Hypothalamus (tissue), 51 donors: ENCODE data around the gene ALAS1.
A peak's percentile ranks its signal among the peaks of the same experiment; 100 is the strongest.

ENCODE experiments used
- DNase-seq, 51 donors: peaks; one replicate each; lab custom pipeline; 2025; lab: John Stamatoyannopoulos, UW

The ALAS1 gene

DNA sequence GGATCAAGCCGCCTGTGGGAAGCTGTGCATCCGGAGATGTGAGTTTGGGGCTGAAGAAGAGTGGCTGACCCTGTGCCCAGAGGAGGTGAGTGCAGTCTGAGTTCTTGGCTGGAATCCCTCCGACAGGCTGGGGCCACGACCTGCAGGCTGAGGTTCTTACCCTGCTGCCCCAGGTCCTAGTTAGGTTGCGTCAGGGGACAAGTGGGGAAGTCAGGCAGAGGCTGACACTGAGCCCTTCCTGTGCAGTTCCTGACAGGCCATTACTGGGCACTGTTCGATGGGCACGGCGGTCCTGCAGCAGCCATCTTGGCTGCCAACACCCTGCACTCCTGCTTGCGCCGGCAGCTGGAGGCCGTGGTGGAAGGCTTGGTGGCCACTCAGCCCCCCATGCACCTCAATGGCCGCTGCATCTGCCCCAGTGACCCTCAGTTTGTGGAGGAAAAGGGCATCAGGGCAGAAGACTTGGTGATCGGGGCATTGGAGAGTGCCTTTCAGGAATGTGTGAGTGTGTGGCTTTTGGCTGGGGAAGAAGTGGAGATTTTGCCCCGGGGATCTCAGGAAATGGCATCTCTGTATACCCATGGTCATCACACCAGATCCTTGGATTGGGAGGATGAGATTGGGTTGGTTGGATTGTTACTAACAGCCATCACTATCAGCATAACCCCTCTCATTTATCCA is 48.9 kb downstream of the ALAS1 start:
- DNase-seq = no peak

- DNase-seq = no peak
Measured at GRCh38 chr3:52247409-52248164, 49.6 kb downstream of the ALAS1 start.

- DNase-seq = no peak
Measured at GRCh38 chr3:52248165-52248541, 50.2 kb downstream of the ALAS1 start.

DNA sequence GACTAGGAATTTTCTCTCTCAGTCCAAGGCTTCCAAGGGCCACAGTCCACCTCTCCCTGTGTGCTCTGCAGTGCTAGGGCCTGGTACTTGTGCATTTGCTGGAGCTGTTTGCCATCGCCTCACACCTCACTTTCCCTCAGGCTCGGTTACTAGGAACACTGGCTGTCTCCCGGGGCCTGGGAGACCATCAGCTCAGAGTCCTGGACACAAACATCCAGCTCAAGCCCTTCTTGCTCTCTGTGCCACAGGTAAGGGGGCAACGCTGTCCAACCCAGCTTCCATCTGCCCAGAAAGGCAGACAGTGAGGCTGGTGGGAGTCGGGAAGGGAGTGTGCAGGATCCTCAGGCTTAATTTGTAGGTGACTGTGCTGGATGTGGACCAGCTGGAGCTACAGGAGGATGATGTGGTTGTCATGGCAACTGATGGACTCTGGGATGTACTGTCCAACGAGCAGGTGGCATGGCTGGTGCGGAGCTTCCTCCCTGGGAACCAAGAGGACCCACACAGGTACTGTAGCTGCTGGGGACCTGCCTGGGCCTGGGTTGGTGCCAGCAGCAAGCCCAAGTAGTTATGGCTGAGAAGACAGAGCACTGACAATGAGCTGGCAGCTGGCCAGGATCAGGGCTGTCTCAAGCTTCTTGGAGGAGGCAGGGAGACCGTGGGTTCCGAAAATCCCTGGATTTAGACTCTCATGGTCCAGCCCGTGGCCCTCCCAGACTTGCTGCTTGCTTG is 51.0 kb downstream of the ALAS1 start:
- DNase-seq = peak in 8 of 51 donors; percentile 15 to 64 (median 32)

GRCh38 chr3:52249683-52250082 is 51.7 kb downstream of the ALAS1 start:
- no peak for DNase-seq

- DNase-seq = no peak
Measured at GRCh38 chr3:52250122-52250521, 52.2 kb downstream of the ALAS1 start.

DNA sequence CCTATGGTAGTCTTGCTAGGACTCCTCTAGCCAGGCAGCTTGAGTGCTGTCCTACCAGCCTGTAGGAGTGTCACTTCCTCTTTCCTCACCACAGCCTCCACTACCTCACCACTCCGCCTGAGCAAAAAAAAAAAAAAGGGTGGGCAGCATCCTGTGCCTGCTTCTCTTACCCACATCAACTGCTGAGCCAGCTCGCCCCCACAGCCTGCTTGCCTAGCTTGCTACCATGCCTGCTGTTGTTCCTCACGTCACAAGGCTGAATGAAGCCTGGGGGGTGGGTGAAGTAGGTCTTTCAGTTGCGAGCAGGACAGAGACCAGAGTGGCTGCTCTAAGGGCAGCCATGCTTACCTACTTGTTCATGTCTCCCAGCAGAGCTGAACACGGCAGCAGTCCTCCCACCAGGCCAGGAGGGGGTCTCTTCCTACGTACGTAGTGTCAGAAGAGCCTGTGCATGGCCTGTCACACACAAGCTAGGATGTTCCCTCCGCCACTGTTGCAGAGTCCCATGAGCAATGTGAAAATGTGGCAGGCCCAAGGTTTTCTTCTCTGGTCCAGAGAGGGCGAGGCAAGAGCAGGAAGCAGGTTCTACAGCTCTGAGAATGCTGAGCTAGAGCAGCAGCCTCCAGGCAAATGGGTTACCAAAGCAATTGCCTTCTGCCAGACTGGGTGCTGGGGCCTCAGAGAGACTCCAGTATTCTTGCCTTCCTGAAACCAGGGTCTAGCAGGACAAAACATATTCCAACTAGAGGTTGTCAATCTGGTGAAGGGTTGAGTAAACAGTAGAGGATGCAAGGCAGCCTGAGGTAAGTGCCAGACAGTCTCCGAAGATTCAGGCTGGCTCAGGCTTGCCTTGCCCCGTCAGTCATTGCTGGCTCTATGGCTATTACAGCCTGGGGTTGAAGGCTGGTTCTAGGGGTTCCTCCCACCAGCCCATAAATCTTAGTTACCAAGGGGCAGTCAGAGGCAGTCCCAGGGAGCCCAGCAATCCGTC is 55.6 kb downstream of the ALAS1 start:
- DNase-seq = peak in 10 of 51 donors; percentile 12 to 83 (median 42)

DNA sequence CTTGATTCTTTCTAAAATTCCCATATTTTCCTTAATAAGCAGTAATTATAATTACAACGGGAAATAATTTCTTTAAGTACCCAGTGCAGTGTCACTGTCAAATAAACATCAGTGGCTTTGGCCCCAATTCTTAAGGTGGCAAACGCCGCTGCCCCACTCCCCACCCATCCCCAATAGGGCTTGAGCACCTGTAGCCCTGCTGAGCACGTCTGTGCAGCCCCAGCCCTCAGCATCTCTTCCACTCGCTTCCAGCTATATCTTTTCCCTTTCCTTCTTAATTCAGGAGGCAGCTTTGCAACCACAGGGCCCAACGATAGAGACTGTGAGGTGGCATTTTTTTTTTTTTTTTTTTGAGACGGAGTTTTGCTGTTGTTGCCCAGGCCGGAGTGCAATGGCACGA is 56.6 kb downstream of the ALAS1 start:
- no peak for DNase-seq

DNA sequence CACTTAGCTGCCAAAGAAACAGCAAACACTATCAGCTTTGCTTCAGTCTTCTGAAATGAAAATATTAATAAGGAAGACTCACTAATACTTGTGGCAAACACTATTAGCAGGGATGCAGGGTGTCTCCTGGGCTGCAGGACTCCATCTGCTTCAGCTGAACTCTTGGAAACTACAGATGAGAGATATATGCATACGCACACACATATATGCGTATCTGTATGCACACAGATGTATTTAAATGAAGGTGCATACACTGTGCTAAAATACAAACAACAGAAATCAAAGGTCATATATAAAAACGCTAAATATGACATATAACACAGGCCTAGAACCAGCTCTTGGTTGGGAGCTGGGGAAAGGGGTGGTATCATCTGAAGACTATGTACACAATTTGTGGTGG is 58.2 kb downstream of the ALAS1 start:
- no peak for DNase-seq

DNA sequence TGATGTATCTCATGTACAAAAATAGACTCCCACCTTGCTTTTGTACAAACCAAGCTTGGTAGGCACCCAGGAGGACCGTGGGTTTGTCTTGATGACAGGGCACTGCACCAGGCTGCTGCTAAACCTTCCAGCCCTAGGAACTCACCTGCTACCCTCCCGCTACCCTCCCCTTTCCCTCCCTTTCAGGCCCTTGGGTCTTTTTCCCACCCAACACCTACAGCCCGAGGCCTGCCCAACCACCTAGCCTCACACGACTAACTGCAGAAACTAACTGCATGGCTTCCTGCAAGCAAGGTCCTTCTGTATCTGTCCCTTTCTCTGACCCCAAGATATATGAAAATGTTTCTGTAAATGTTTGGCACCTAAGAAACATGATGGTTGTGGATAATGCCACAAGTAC is 58.7 kb downstream of the ALAS1 start:
- no peak for DNase-seq

DNA sequence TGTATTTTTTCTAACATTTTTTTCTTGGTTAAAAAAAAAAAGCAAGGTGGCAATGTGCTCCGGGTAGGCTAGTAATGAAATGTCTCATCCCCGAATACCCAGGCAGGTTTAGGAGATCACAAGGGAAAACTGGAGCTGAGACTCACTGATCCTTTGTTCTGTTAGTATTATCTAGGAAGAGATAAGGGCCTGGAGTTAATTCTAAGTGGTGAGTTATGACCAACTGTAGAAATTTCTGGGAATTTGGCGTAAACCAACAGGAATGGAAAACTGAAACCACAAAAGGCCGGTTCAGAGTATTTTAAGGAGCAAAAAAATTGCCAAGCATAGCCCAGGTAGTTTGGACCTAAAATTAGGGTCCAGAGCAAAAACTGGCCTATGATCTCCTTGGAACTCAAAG is 60.0 kb downstream of the ALAS1 start:
- DNase-seq = no peak

GRCh38 chr3:52259035-52259434 is 61.1 kb downstream of the ALAS1 start:
- DNase-seq = no peak

DNA sequence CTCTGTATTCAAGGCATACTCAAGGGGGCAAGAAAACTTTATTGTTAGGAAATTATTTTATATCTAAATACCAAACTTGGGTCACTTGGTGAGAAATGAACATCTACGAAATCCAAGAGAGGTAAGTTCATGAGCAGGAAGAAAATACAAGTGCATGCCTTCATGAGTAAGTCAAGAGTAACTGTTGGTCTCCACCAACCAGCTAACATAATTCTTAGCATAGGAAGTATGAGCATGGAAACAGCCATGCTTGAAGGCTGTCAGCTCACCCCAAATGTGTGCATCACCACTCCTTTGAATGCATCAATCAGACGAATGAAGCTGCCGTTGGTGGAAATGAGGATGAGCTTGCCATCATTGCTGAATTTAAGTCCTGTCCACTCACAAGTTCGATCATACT is 61.5 kb downstream of the ALAS1 start:
- DNase-seq = no peak

DNA sequence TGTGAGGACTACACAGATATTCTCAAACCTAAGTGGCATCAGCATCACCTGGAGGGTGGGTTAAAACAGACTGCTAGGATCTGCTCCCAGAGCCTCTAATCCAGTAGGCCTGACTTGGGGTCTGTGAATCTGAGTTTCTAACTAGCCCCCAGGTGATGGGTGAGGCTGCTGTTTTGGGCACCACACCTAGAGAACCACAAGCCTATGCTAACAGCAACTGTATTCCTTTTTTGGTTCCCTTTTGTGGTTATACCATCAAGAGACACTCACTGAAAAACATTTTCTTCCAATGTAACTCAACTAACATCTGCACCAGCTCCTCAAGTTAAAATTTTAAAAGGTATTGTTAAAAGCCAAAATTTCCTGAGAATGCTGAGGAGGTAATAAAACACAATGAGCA is 64.5 kb downstream of the ALAS1 start:
- no peak for DNase-seq
